AG10803 (cell line): Measurements from ENCODE around the gene P3H2.

Experiments
- DNase-seq: peaks from one replicate; pipeline ENCODE4 v3.0.0; 2010; ENCODE audit warnings: low read depth
- H3K4me3 ChIP-seq: 2 replicates; pipeline ENCODE4 v1.5.1; 2011; ENCODE audit warnings: mild to moderate bottlenecking, low read length, control low read depth
- CTCF ChIP-seq: conservative IDR thresholded peaks from 2 replicates; pipeline ENCODE4 v1.5.1; 2011; ENCODE audit warnings: mild to moderate bottlenecking, low read length, control low read depth, inconsistent platforms

Gene P3H2

GRCh38 chr3:190055773-190056172 is 64.9 kb downstream of the P3H2 start:
- no peak overlapping the region for H3K4me3 ChIP-seq
- no peak for TF ChIP-seq CTCF
- no peak for DNase-seq

GRCh38 chr3:190053919-190054672 is 66.6 kb downstream of the P3H2 start:
- peak; percentile 73 for DNase-seq
- H3K4me3 ChIP-seq, result no peak overlapping the region
- peak; percentile 32 for TF ChIP-seq CTCF

GRCh38 chr3:190051641-190052040 is 69.1 kb downstream of the P3H2 start:
- no peak for TF ChIP-seq CTCF
- H3K4me3 ChIP-seq, result no peak overlapping the region
- DNase-seq, result no peak

- no peak for TF ChIP-seq CTCF
- peak overlapping the region; percentile 57 for H3K4me3 ChIP-seq
Observed at GRCh38 chr3:190048932-190049441, 71.7 kb downstream of the P3H2 start.

GRCh38 chr3:190044974-190045373 is 75.7 kb downstream of the P3H2 start:
- no peak for TF ChIP-seq CTCF

More at GRCh38 chr3:190048932-190049441, 71.7 kb downstream of the P3H2 start:
- DNase-seq, result peak; percentile 74

GRCh38 chr3:190044142-190044541 is 76.6 kb downstream of the P3H2 start:
- TF ChIP-seq CTCF, result no peak
- DNase-seq, result peak; percentile 86
- H3K4me3 ChIP-seq, result no peak overlapping the region

More at GRCh38 chr3:190044974-190045373, 75.7 kb downstream of the P3H2 start:
- DNase-seq, result no peak
- H3K4me3 ChIP-seq, result no peak overlapping the region

GRCh38 chr3:190043741-190044140 is 77.0 kb downstream of the P3H2 start:
- no peak for DNase-seq
- no peak overlapping the region for H3K4me3 ChIP-seq
- no peak for TF ChIP-seq CTCF
